ENCODE data around the gene GRHL1. TPM values are rescaled to one million over a fixed set of nuclear protein-coding genes. Genes with fewer than 3 reads are reported as not detected.

GRHL1 gene
- total RNA-seq, 4 donors from 2014 or later = 0.24 to 2.8 (median 1.4) TPM

DNA sequence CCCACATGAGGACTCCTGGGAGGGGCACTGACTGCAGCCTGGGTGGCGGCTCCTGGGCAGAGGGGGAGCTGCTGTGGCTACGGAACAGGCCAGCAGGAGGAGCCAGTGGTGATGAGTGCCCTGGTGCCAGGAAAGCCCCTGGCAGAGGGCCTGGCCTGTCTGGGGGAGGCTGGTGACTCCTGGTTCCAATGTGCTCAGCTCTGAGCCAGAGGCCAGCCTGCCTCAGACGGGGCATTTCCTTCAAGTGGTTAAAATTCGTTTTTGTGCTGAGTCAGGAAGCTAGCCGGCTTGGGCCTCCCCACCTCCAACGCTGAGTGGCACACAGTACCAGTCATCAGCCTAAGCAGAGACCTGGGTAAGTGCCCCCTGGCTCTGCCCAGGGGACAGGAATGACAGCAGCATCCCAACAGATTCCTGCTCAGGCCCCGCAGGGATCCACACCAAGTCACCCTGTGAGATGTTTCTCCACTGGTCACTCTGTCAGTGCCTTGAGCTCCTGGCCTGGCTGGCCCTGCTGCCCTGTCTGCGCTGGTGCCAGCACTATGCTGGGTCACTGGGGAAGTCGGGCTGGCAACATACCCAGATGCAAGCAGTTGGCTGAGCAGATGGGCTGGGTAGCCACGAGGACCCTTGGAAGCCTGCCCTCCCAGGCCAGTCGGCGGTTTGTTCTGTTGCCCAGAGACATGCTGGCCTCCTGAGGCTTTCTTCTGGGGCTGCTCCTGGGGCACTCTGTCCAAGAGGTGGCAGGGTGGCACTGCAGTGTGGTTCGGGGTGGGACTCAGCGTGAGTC is 84.8 kb downstream of the GRHL1 start:
- H3K27ac ChIP-seq = peak overlapping the region; percentile 37 to 39
- intact Hi-C loops (cut with DNase I; ENCODE audit: low total_unique reads) = no loop called here

DNA sequence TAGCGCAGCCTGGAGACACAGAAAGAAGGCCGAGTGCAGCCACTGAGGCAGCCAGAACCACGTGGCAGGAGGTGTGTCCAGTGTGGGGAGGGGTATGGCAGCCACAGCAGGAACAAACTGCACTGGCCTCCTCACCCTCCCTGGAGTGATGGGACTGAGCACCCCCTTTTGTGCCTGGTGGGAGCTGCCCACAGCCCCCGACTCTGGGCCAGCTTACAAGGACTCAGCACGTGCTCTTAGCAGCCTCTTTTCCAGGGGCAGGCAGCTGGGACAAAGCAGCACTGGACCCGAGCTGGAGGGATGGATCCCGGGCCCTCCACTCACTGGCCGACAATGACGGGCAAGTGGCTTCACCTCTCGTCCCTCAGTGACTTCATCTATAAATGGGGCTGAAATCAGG is 86.6 kb downstream of the GRHL1 start:
- H3K4me1 ChIP-seq = peaks cover 0 to 5% of the 10 kb centered on the region in 2 donors
- TF ChIP-seq, protein P1, sequence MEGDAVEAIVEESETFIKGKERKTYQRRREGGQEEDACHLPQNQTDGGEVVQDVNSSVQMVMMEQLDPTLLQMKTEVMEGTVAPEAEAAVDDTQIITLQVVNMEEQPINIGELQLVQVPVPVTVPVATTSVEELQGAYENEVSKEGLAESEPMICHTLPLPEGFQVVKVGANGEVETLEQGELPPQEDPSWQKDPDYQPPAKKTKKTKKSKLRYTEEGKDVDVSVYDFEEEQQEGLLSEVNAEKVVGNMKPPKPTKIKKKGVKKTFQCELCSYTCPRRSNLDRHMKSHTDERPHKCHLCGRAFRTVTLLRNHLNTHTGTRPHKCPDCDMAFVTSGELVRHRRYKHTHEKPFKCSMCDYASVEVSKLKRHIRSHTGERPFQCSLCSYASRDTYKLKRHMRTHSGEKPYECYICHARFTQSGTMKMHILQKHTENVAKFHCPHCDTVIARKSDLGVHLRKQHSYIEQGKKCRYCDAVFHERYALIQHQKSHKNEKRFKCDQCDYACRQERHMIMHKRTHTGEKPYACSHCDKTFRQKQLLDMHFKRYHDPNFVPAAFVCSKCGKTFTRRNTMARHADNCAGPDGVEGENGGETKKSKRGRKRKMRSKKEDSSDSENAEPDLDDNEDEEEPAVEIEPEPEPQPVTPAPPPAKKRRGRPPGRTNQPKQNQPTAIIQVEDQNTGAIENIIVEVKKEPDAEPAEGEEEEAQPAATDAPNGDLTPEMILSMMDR (IDR thresholded peaks at IDR 0.05) = no peak
- no peak for TF ChIP-seq POLR2A (IDR thresholded peaks at IDR 0.05)
- no peak overlapping the region for H3K4me3 ChIP-seq
- no peaks in the 10 kb centered on the region for H3K27me3 ChIP-seq
- peak overlapping the region in 1 of 2 donors; percentile 37 for H3K27ac ChIP-seq
- H3K36me3 ChIP-seq = no peaks in the 10 kb centered on the region
- no peak for DNase-seq
- H3K9me3 ChIP-seq = no peaks in the 10 kb centered on the region
- intact Hi-C loops (cut with DNase I; ENCODE audit: low total_unique reads) = no loop called here

More for the DNA sequence above, 84.8 kb downstream of the GRHL1 start:
- Histone ChIP-seq H3K27me3 (no peaks in the 10 kb centered on the region), H3K4me3 (no peak overlapping the region), H3K36me3 (no peaks in the 10 kb centered on the region), H3K4me1 (no peaks in the 10 kb centered on the region), H3K9me3 (no peaks in the 10 kb centered on the region)
- peak; percentile 70 to 72 for DNase-seq
- TF ChIP-seq POLR2A (IDR thresholded peaks at IDR 0.05) = no peak
- TF ChIP-seq, protein P1 (IDR thresholded peaks at IDR 0.05) = peak; percentile 20 to 59 (median 50)

DNA sequence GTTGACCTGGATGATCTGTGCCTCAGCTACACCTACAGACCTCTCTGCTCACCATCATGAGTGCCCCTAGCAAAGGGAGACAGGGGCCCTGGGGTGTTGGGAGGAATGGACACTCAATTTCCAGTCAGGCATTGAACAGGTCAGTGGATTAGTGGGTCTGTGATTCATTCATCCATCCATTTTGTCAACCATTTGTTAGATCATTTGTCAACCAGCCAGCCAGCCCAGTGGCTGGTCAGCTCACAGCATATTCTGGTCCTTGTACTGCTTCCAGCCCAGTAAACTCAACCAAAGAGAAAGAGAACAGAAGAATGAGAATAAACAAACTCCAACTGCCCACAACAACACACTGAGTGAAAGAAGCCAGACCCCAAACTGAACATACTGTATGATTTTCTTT is 87.2 kb downstream of the GRHL1 start:
- H3K9me3 ChIP-seq = no peaks in the 10 kb centered on the region
- TF ChIP-seq, protein P1 (IDR thresholded peaks at IDR 0.05) = no peak
- no peak for TF ChIP-seq POLR2A (IDR thresholded peaks at IDR 0.05)
- H3K27me3 ChIP-seq = no peaks in the 10 kb centered on the region
- H3K4me3 ChIP-seq = no peak overlapping the region
- peak overlapping the region in 1 of 2 donors; percentile 1 for H3K27ac ChIP-seq
- no peaks in the 10 kb centered on the region for H3K36me3 ChIP-seq
- intact Hi-C loops (cut with DNase I; ENCODE audit: low total_unique reads) = no loop called here
- H3K4me1 ChIP-seq = peaks cover 0 to 5% of the 10 kb centered on the region in 2 donors
- DNase-seq = no peak

DNA sequence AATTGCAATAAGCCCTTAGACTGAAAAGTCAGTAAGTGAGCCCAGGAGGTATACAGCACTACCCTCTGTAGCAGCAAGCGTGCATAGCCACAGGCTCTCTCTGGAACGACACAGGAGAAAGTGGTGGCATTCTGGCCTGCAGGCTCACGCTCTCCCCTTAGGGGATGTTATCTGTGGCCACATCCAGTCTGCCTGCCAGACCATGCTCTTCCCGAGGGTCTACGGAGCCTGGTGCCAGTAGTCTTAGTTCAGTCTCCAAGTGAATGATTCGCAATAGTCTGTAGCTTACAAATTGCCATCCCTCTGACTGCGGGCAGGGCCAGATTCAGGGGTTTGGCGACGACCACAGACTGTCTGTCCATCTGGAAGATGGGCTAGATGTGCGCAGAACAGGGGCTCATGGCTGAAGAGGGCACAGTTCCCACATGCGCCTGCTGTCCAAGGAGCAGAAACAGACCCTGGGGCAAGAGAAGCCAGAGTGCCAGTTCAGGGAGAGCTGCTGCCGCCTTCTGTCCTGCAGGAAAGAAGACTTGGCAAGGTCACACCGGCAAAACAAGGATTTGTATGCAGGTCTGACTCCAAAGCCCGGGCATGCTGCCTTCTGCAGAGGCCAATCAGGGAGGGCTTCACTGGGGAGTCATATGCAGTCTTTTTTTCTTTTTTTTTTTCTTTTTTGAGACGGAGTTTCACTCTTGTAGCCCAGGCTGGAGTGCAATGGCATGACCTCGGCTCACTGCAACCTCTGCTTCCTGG is 88.3 kb downstream of the GRHL1 start:
- Histone ChIP-seq H3K27ac (no peak overlapping the region), H3K27me3 (no peaks in the 10 kb centered on the region), H3K4me3 (no peak overlapping the region), H3K4me1 (peaks cover 0 to 5% of the 10 kb centered on the region in 2 donors), H3K36me3 (no peaks in the 10 kb centered on the region), H3K9me3 (no peaks in the 10 kb centered on the region)
- no peak for DNase-seq
- intact Hi-C loops (cut with DNase I; ENCODE audit: low total_unique reads) = no loop called here
- TF ChIP-seq, protein P1 (IDR thresholded peaks at IDR 0.05) = no peak
- no peak for TF ChIP-seq POLR2A (IDR thresholded peaks at IDR 0.05)

DNA sequence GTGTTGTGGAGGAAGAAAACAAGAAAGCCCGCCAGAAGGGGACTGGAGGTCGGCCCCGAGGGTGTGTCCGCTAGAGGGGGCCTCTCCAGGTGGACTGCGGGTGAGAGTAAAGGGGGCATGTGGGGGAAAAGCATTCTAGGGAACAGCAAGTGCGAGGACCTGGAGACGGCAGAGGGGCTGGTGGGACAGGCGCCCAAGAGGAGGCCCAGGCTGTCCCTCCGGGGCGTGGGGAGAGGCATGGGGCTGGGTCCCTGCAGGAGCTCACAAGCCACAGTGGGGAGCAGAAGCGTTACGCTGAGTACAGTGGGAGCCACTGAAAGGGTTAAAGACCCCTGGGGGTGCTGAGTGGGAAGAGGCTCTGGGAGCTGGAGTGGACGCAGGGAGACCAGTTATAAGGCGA is 90.2 kb downstream of the GRHL1 start:
- no peak for DNase-seq
- no peaks in the 10 kb centered on the region for H3K36me3 ChIP-seq
- H3K27me3 ChIP-seq = no peaks in the 10 kb centered on the region
- peak overlapping the region; percentile 100 for H3K27ac ChIP-seq
- TF ChIP-seq, protein P1 (IDR thresholded peaks at IDR 0.05) = no peak
- no peak for TF ChIP-seq POLR2A (IDR thresholded peaks at IDR 0.05)
- peak overlapping the region in 1 of 2 donors; percentile 43 for H3K4me3 ChIP-seq
- intact Hi-C loops (cut with DNase I; ENCODE audit: low total_unique reads) = no loop called here
- peaks cover 0 to 8% of the 10 kb centered on the region in 2 donors for H3K4me1 ChIP-seq
- H3K9me3 ChIP-seq = no peaks in the 10 kb centered on the region
